ENCODE results near the gene NXNL1. TPM values are rescaled to one million over a fixed set of nuclear protein-coding genes. Genes with fewer than 3 reads are reported as not detected.

NXNL1 gene
- total and polyA plus RNA-seq, 2 of the 8 experiments (the other 6 are each of a cell fraction or from before 2014, with no cell fraction given) = not detected

DNA sequence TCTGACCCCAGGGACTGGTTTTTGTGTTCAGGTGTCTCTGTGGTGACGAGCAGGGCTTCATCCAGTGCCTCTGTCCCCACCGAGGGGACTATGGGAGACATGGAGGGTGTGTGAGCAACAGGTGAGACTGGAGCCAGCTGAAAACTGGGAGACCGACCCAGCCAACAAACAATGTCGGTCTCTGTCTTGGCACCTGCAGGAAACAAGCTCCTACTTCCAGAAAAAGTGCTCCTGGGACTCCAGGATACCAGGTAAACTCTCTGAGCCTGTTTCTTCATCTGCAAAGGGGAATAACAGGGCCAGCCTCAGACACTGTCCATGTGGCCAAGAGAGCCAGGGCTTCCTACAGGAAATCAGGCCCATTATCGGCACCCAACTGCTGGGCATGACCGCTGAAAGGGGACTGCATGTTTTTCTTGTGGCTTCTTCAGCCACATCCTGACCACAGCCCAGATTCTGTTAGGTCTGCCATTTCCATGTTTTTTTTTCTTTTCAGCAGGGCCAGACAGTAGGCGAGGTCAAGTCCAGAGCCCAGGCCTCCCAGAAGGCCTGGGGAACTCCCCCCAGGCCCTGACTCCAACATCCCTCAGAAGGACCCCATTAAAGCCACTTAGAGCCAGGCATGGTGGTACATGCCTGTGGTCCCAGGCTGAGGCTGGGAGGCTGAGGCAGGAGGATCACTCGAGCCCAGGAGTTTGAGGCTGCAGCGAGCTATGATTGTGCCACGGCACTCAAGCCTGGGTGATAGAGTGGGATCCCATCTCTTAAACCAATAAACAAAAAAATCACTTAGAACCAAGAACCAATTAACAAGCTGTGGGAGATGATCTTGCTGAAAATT is 54.5 kb downstream of the NXNL1 start:
- H4K8ac ChIP-seq (ENCODE audit: extremely low read depth, insufficient read depth, low read length) = no peak overlapping the region; the same call in 1 of the 2 replicates
- DNase-seq (ENCODE audit: low read depth in 1 of 2, low spot score in 2 of 2) (no peak), FAIRE-seq (no peak)
- H3K4ac ChIP-seq (replicated peaks; ENCODE audit: insufficient read length, low read depth, low read length) = peak overlapping the region; percentile 25
- peak overlapping the region; percentile 91 for H2BK12ac ChIP-seq (ENCODE audit: low read depth, low read length)
- 88% methylated on average over 10 of the region's 10 CpGs; no CpG with 5 or more reads in 1 of the 2 experiments for WGBS, 2 experiments (ENCODE audit: extremely low coverage in 1 of 2, insufficient coverage in 1 of 2, insufficient read length in 1 of 2, insufficient replicate concordance in 2 of 2, low coverage in 1 of 2, low lambda C conversion rate in 2 of 2, missing lambda C conversion rate in 1 of 2)
- no peaks in the 10 kb centered on the region for H3K9me3 ChIP-seq (ENCODE audit: insufficient read depth in 2 of 2, low read depth in 1 of 2, low read length in 1 of 2)
- H3K56ac ChIP-seq (replicated peaks; ENCODE audit: insufficient read length, low read depth, low read length) = no peak overlapping the region
- H3K27me3 ChIP-seq (replicated peaks in 1 of 4; ENCODE audit: control insufficient read depth in 3 of 4, extremely low read depth in 1 of 4, insufficient read depth in 3 of 4, low read length in 3 of 4) = no peaks in the 10 kb centered on the region
- peaks cover 0 to 4% of the 10 kb centered on the region in 2 experiments; a peak in 1 of 4 replicates for H3K79me2 ChIP-seq (ENCODE audit: control insufficient read depth in 1 of 2, insufficient read depth in 2 of 2, low read length in 2 of 2)
- 0 out of 2 replicates have a peak overlapping the region, but pooled peaks have one; percentile 73 for H2BK5ac ChIP-seq (ENCODE audit: low read depth, low read length)
- peak overlapping the region in 1 of 2 experiments; percentile 79; a peak in 2 of 4 replicates for H3K4me2 ChIP-seq (ENCODE audit: insufficient read depth in 1 of 2, low read depth in 2 of 2, low read length in 2 of 2)
- H3K23ac ChIP-seq (ENCODE audit: insufficient read length) = no peak overlapping the region
- peak overlapping the region; percentile 81 for H3K18ac ChIP-seq (ENCODE audit: extremely low read depth, low read length)
- peak overlapping the region in 2 of 4 experiments; percentile 14 to 75; a peak in 1 of 8 replicates for H3K4me3 ChIP-seq (ENCODE audit: extremely low read depth in 1 of 4, insufficient read depth in 2 of 4, low read depth in 3 of 4, low read length in 4 of 4)
- H3K27ac ChIP-seq (ENCODE audit: low read depth, low read length) = peak overlapping the region; percentile 29; the same call in 1 of the 2 replicates
- H3K36me3 ChIP-seq (ENCODE audit: control insufficient read depth in 2 of 4, insufficient read depth in 4 of 4, low read length in 3 of 4) = peaks cover 0 to 7% (median 1%) of the 10 kb centered on the region in 4 experiments; a peak in 3 of 8 replicates
- no peaks in the 10 kb centered on the region for H4K20me1 ChIP-seq (replicated peaks in 1 of 2; ENCODE audit: control insufficient read depth in 1 of 2, insufficient read depth in 2 of 2, low read length in 2 of 2)
- H2AFZ ChIP-seq (ENCODE audit: low read length) = no peak overlapping the region
- TF ChIP-seq TCF12 (IDR thresholded peaks at IDR 0.05; ENCODE audit: low read depth, low read length) (no peak), CBX5 (IDR thresholded peaks at IDR 0.05; ENCODE audit: low read depth, low read length) (no peak)
- peak overlapping the region; percentile 9 for H4K5ac ChIP-seq (ENCODE audit: insufficient read length, low read depth, low read length)
- ChIA-PET CTCF (ENCODE audit: partially characterized antibody) (interaction anchor here (0.8 to 1.6 kb wide), 6 partner anchors 9 to 60 kb away, joined by 3 to 8 read pairs (median 4); partner anchors contain the start of gene CCDC194), POLR2A (ENCODE audit: partially characterized antibody) (interaction anchor here (0.7 to 4.9 kb wide), 10 partner anchors 9 to 439 kb away, joined by 3 to 44 read pairs (median 3); partner anchors contain the start of genes CCDC194 and MVB12A)
- H2BK120ac ChIP-seq (replicated peaks; ENCODE audit: low read depth, low read length) = no peak overlapping the region
- peak overlapping the region; percentile 51 for H4K91ac ChIP-seq (replicated peaks; ENCODE audit: insufficient read length, low read length)
- 0 out of 2 replicates have a peak overlapping the region, but pooled peaks have one; percentile 18 for H2BK15ac ChIP-seq (ENCODE audit: low read length)
- 0 out of 2 replicates have a peak overlapping the region, but pooled peaks have one; percentile 39 for H2AK5ac ChIP-seq (ENCODE audit: low read depth, low read length)
- peaks cover 10% of the 10 kb centered on the region; the same call in 1 of the 2 replicates for H3K23me2 ChIP-seq (ENCODE audit: low read depth, low read length)
- H3K9ac ChIP-seq (replicated peaks in 1 of 4; ENCODE audit: extremely low read depth in 1 of 4, low read depth in 3 of 4, low read length in 3 of 4) = no peak overlapping the region
- H3K14ac ChIP-seq (ENCODE audit: insufficient read length) = no peak overlapping the region
- H3K4me1 ChIP-seq (replicated peaks in 1 of 4; ENCODE audit: control insufficient read depth in 3 of 4, insufficient read depth in 4 of 4, low read length in 3 of 4) = peaks cover 4 to 23% (median 13%) of the 10 kb centered on the region in 4 experiments
- H3K79me1 ChIP-seq (ENCODE audit: low read depth, low read length) = no peaks in the 10 kb centered on the region; the same call in 1 of the 2 replicates
- H2BK20ac ChIP-seq (ENCODE audit: low read length) = no peak overlapping the region

All from H1 (cell line).